ENCODE results near the gene SHD. TPM values are rescaled to one million over a fixed set of nuclear protein-coding genes. Genes with fewer than 3 reads are reported as not detected.
"Not testable (repeated sequence)": the region's sequence is repeated elsewhere in the genome, so short reads cannot be mapped to it uniquely, and the experiment has no call there.

Gene SHD
- total and polyA plus RNA-seq, 5 experiments from 2014 or later: not detected

GRCh38 chr19:4245938-4246337 is 33.1 kb upstream of the SHD start:
- peaks cover 8 to 22% (median 15%) of the 10 kb centered on the region in 3 donors for H3K36me3 Mint-ChIP-seq
- POLR2A ChIA-PET: interaction anchor here (0.6 to 2.0 kb wide), 3 partner anchors 97 to 226 kb away, joined by 5 to 14 read pairs (median 14); partner anchors contain the start of genes HDGFL2 and MPND
- peak overlapping the region in 5 of 10 donors; percentile 14 to 100 (median 95) for H3K4me3 Mint-ChIP-seq
- H3K27ac Mint-ChIP-seq: peak overlapping the region in 6 of 10 donors; percentile 36 to 99 (median 88)
- not testable (repeated sequence) for ATAC-seq, H3K9me3 Mint-ChIP-seq, DNase-seq, H3K27me3 Mint-ChIP-seq
- peaks cover 11 to 25% (median 20%) of the 10 kb centered on the region in 4 donors for H3K4me1 Mint-ChIP-seq

- POLR2A ChIA-PET: interaction anchor here (0.5 to 2.0 kb wide), 18 partner anchors 9 to 694 kb away, joined by 3 to 14 read pairs (median 4); partner anchors contain the start of genes DAPK3, EEF2, HDGFL2 and MPND
- DNase-seq (peak; percentile 94 to 100 (median 99)), ATAC-seq (peak; percentile 91 to 94)
- H3K9me3 Mint-ChIP-seq: peaks cover 0 to 7% (median 2%) of the 10 kb centered on the region in 9 donors
- H3K27ac Mint-ChIP-seq: peak within 1 kb of the TSS; percentile 95 to 100 (median 99)
- H3K36me3 Mint-ChIP-seq: peaks cover 8 to 32% (median 21%) of the 10 kb centered on the region in 3 donors
- H3K27me3 Mint-ChIP-seq: peaks cover 0 to 3% (median 0%) of the 10 kb centered on the region in 5 donors
- peaks cover 11 to 25% (median 20%) of the 10 kb centered on the region in 4 donors for H3K4me1 Mint-ChIP-seq
- H3K4me3 Mint-ChIP-seq: peak within 1 kb of the TSS; percentile 88 to 100 (median 97)
Measured at GRCh38 chr19:4246767-4247593, 32.1 kb upstream of the SHD start, which contains the start of gene YJU2. YJU2 (plus strand) TSS chr19:4247080; CDS start chr19:4247147, 67 bp downstream.

- Mint-ChIP-seq H3K4me1 (peaks cover 0 to 7% (median 3%) of the 10 kb centered on the region in 4 donors), H3K9me3 (no peaks in the 10 kb centered on the region), H3K27me3 (no peaks in the 10 kb centered on the region), H3K27ac (no peak overlapping the region), H3K36me3 (peaks cover 6 to 90% (median 47%) of the 10 kb centered on the region in 3 donors), H3K4me3 (no peak overlapping the region)
- DNase-seq (no peak), ATAC-seq (no peak)
- POLR2A ChIA-PET: interaction anchor here (1.9 kb wide), 1 partner anchor 10 kb away, joined by 6 read pairs; the partner anchor contains the start of gene YJU2
Measured at GRCh38 chr19:4256563-4256962, 22.5 kb upstream of the SHD start.

- H3K36me3 Mint-ChIP-seq: peaks cover 6 to 90% (median 45%) of the 10 kb centered on the region in 3 donors
Measured at GRCh38 chr19:4257025-4257424, 22.0 kb upstream of the SHD start.

GRCh38 chr19:4258181-4258580 is 20.9 kb upstream of the SHD start:
- H3K4me3 Mint-ChIP-seq: no peak overlapping the region
- H3K27ac Mint-ChIP-seq: peak overlapping the region in 1 of 10 donors; percentile 65
- POLR2A ChIA-PET: no interaction called here
- no peak for DNase-seq
- no peaks in the 10 kb centered on the region for H3K27me3 Mint-ChIP-seq
- no peak for ATAC-seq
- H3K36me3 Mint-ChIP-seq: peaks cover 6 to 90% (median 38%) of the 10 kb centered on the region in 3 donors
- no peaks in the 10 kb centered on the region for H3K9me3 Mint-ChIP-seq
- H3K4me1 Mint-ChIP-seq: peaks cover 2 to 7% (median 3%) of the 10 kb centered on the region in 4 donors

More at GRCh38 chr19:4257025-4257424, 22.0 kb upstream of the SHD start:
- Mint-ChIP-seq H3K27me3 (no peaks in the 10 kb centered on the region), H3K27ac (no peak overlapping the region), H3K4me3 (no peak overlapping the region), H3K4me1 (peaks cover 0 to 7% (median 3%) of the 10 kb centered on the region in 4 donors), H3K9me3 (no peaks in the 10 kb centered on the region)
- POLR2A ChIA-PET: interaction anchor here (1.9 kb wide), 1 partner anchor 10 kb away, joined by 6 read pairs; the partner anchor contains the start of gene YJU2
- no peak for DNase-seq
- ATAC-seq: no peak

- Mint-ChIP-seq H3K4me3 (peak overlapping the region in 2 of 10 donors; percentile 48 to 49), H3K36me3 (peaks cover 0 to 89% (median 14%) of the 10 kb centered on the region in 3 donors), H3K27ac (peak overlapping the region in 1 of 10 donors; percentile 24), H3K27me3 (no peaks in the 10 kb centered on the region), H3K9me3 (no peaks in the 10 kb centered on the region), H3K4me1 (peaks cover 6 to 19% (median 14%) of the 10 kb centered on the region in 4 donors)
- POLR2A ChIA-PET: interaction anchor here (1.2 kb wide), 1 partner anchor 106 kb away, joined by 3 read pairs; no protein-coding TSS in a partner anchor
- DNase-seq (no peak), ATAC-seq (no peak)
Measured at GRCh38 chr19:4260613-4261191, 18.4 kb upstream of the SHD start.

GRCh38 chr19:4264812-4265211 is 14.3 kb upstream of the SHD start:
- Mint-ChIP-seq H3K36me3 (peaks cover 4 to 86% (median 16%) of the 10 kb centered on the region in 3 donors), H3K4me1 (peaks cover 15 to 36% (median 33%) of the 10 kb centered on the region in 4 donors), H3K9me3 (no peaks in the 10 kb centered on the region), H3K27ac (peak overlapping the region; percentile 10 to 91 (median 77)), H3K27me3 (no peaks in the 10 kb centered on the region), H3K4me3 (peak overlapping the region in 8 of 10 donors; percentile 29 to 72 (median 54))
- POLR2A ChIA-PET: interaction anchor here (0.7 to 2.3 kb wide), 4 partner anchors 16 to 388 kb away, joined by 3 to 8 read pairs (median 5); partner anchors contain the start of gene MPND
- ATAC-seq: peak; percentile 59 to 78
- peak in 3 of 10 donors; percentile 52 to 55 (median 55) for DNase-seq

GRCh38 chr19:4266253-4267000 is 12.6 kb upstream of the SHD start:
- H3K36me3 Mint-ChIP-seq: peaks cover 4 to 82% (median 14%) of the 10 kb centered on the region in 3 donors
- H3K27me3 Mint-ChIP-seq: no peaks in the 10 kb centered on the region
- H3K27ac Mint-ChIP-seq: peak overlapping the region in 6 of 10 donors; percentile 11 to 88 (median 54)
- DNase-seq (no peak), ATAC-seq (no peak)
- POLR2A ChIA-PET: interaction anchor here (0.7 to 3.8 kb wide), 6 partner anchors 77 to 281 kb away, joined by 3 to 18 read pairs (median 6); partner anchors contain the start of genes EEF2, MPND and SH3GL1
- peaks cover 13 to 34% (median 33%) of the 10 kb centered on the region in 4 donors for H3K4me1 Mint-ChIP-seq
- H3K4me3 Mint-ChIP-seq: peak overlapping the region in 1 of 10 donors; percentile 40
- no peaks in the 10 kb centered on the region for H3K9me3 Mint-ChIP-seq

- no peaks in the 10 kb centered on the region for H3K9me3 Mint-ChIP-seq
- peak overlapping the region in 1 of 10 donors; percentile 22 for H3K4me3 Mint-ChIP-seq
- POLR2A ChIA-PET: interaction anchor here (0.7 to 3.8 kb wide), 8 partner anchors 34 to 258 kb away, joined by 3 to 18 read pairs (median 6); partner anchors contain the start of genes MPND and SH3GL1
- ATAC-seq: peak; percentile 60 to 72
- peak; percentile 43 to 81 (median 58) for DNase-seq
- H3K27ac Mint-ChIP-seq: peak overlapping the region in 7 of 10 donors; percentile 12 to 75 (median 70)
- no peaks in the 10 kb centered on the region for H3K27me3 Mint-ChIP-seq
- peaks cover 4 to 81% (median 21%) of the 10 kb centered on the region in 3 donors for H3K36me3 Mint-ChIP-seq
- H3K4me1 Mint-ChIP-seq: peaks cover 13 to 34% (median 33%) of the 10 kb centered on the region in 4 donors
Measured at GRCh38 chr19:4267101-4267900, 11.8 kb upstream of the SHD start.

GRCh38 chr19:4267901-4268815 is 10.9 kb upstream of the SHD start:
- no peak overlapping the region for H3K4me3 Mint-ChIP-seq
- no peaks in the 10 kb centered on the region for H3K9me3 Mint-ChIP-seq
- no peak for ATAC-seq
- H3K27me3 Mint-ChIP-seq: no peaks in the 10 kb centered on the region
- H3K36me3 Mint-ChIP-seq: peaks cover 4 to 74% (median 21%) of the 10 kb centered on the region in 3 donors
- peak overlapping the region in 5 of 10 donors; percentile 24 to 59 (median 48) for H3K27ac Mint-ChIP-seq
- DNase-seq: no peak
- H3K4me1 Mint-ChIP-seq: peaks cover 13 to 34% (median 32%) of the 10 kb centered on the region in 4 donors
- POLR2A ChIA-PET: interaction anchor here (0.7 to 3.8 kb wide), 7 partner anchors 33 to 257 kb away, joined by 4 to 18 read pairs (median 6); partner anchors contain the start of genes MPND and SH3GL1
